ENCODE data around the gene NEK1. TPM values are rescaled to one million over a fixed set of nuclear protein-coding genes. Genes with fewer than 3 reads are reported as not detected.
"Not testable (repeated sequence)": the region's sequence is repeated elsewhere in the genome, so short reads cannot be mapped to it uniquely, and the experiment has no call there.

NEK1 gene
- total and polyA plus RNA-seq, 7 donors, result 3.9 to 19.1 (median 16.1) TPM

- peaks cover 0 to 11% (median 0%) of the 10 kb centered on the region in 4 donors for H3K36me3 ChIP-seq
- intact Hi-C loops (cut with DNase I), result loop anchor here (10.0 kb wide), 1 partner anchor 541 kb away; no protein-coding TSS in a partner anchor
- H3K4me3 ChIP-seq, result no peak overlapping the region
- H3K9me3 ChIP-seq, result no peaks in the 10 kb centered on the region
- no peaks in the 10 kb centered on the region for H3K27me3 ChIP-seq
- 58 to 73% methylated on average over 3 of the region's 3 CpGs for WGBS, 2 donors
- no peak for DNase-seq
- peaks cover 0 to 9% (median 0%) of the 10 kb centered on the region in 4 donors for H3K4me1 ChIP-seq
- TF ChIP-seq POLR2AphosphoS5 (IDR thresholded peaks at IDR 0.05), result no peak
- TF ChIP-seq EP300 (IDR thresholded peaks at IDR 0.05), result no peak
- no peak for TF ChIP-seq POLR2A (IDR thresholded peaks at IDR 0.05)
- TF ChIP-seq CTCF (IDR thresholded peaks at IDR 0.05), result no peak
- H3K27ac ChIP-seq, result no peak overlapping the region
These were observed 46.8 kb downstream of the NEK1 start for GRCh38 chr4:169565606-169566005.

GRCh38 chr4:169557061-169557636, 55.2 kb downstream of the NEK1 start:
- Histone ChIP-seq H3K27ac (no peak overlapping the region), H3K9me3 (no peaks in the 10 kb centered on the region), H3K4me1 (peaks cover 0 to 6% (median 0%) of the 10 kb centered on the region in 4 donors), H3K27me3 (no peaks in the 10 kb centered on the region), H3K4me3 (no peak overlapping the region), H3K36me3 (peaks cover 0 to 70% (median 8%) of the 10 kb centered on the region in 4 donors)
- no peak for TF ChIP-seq POLR2AphosphoS5 (IDR thresholded peaks at IDR 0.05)
- TF ChIP-seq EP300 (IDR thresholded peaks at IDR 0.05), result no peak
- TF ChIP-seq POLR2A (IDR thresholded peaks at IDR 0.05), result no peak
- no peak for TF ChIP-seq CTCF (IDR thresholded peaks at IDR 0.05)
- no peak for DNase-seq
- intact Hi-C loops (cut with DNase I), result no loop called here
- WGBS, 2 donors, result 81 to 94% methylated on average over 1 of the region's 1 CpG

GRCh38 chr4:169546548-169546947, 65.8 kb downstream of the NEK1 start:
- intact Hi-C loops (cut with DNase I); H3K4me1 ChIP-seq; H3K27me3 ChIP-seq; H3K27ac ChIP-seq; H3K4me3 ChIP-seq; H3K9me3 ChIP-seq; DNase-seq: not testable (repeated sequence)
- H3K36me3 ChIP-seq, result peaks cover 0 to 17% (median 0%) of the 10 kb centered on the region in 4 donors
- WGBS, 2 donors, result 83 to 95% methylated on average over 4 of the region's 4 CpGs

- intact Hi-C loops (cut with DNase I), result no loop called here
These were observed 71.6 kb downstream of the NEK1 start for GRCh38 chr4:169540774-169541173.

GRCh38 chr4:169530048-169530447, 82.3 kb downstream of the NEK1 start:
- TF ChIP-seq POLR2AphosphoS5 (IDR thresholded peaks at IDR 0.05), result no peak
- TF ChIP-seq EP300 (IDR thresholded peaks at IDR 0.05), result no peak
- TF ChIP-seq POLR2A (IDR thresholded peaks at IDR 0.05), result no peak
- TF ChIP-seq CTCF (IDR thresholded peaks at IDR 0.05), result no peak
- Histone ChIP-seq H3K4me3 (no peak overlapping the region), H3K27me3 (no peaks in the 10 kb centered on the region), H3K4me1 (no peaks in the 10 kb centered on the region), H3K9me3 (no peaks in the 10 kb centered on the region), H3K36me3 (peaks cover 0 to 84% (median 2%) of the 10 kb centered on the region in 4 donors), H3K27ac (no peak overlapping the region)
- WGBS, 2 donors, result 67 to 96% methylated on average over 2 of the region's 2 CpGs
- intact Hi-C loops (cut with DNase I), result no loop called here
- DNase-seq, result no peak

More at GRCh38 chr4:169540774-169541173, 71.6 kb downstream of the NEK1 start:
- H3K4me3 ChIP-seq, result no peak overlapping the region
- H3K27ac ChIP-seq, result no peak overlapping the region
- H3K4me1 ChIP-seq, result no peaks in the 10 kb centered on the region
- H3K36me3 ChIP-seq, result peaks cover 0 to 25% (median 2%) of the 10 kb centered on the region in 4 donors
- no peaks in the 10 kb centered on the region for H3K27me3 ChIP-seq
- TF ChIP-seq POLR2A (IDR thresholded peaks at IDR 0.05) (no peak), POLR2AphosphoS5 (IDR thresholded peaks at IDR 0.05) (no peak), EP300 (IDR thresholded peaks at IDR 0.05) (no peak), CTCF (IDR thresholded peaks at IDR 0.05) (no peak)
- H3K9me3 ChIP-seq, result peaks cover 0 to 4% (median under 1%) of the 10 kb centered on the region in 4 donors
- DNase-seq, result no peak
